Retinal pigment epithelial cell (primary cell): Measurements from ENCODE around the gene SPTBN5.

Source experiments
- DNase-seq: peaks from one replicate; pipeline ENCODE4 v3.0.0-alpha.2; 2010; ENCODE audit warnings: low read depth
- H3K4me3 ChIP-seq: 2 replicates; pipeline ENCODE4 v1.5.1; 2011; ENCODE audit warnings: mild to moderate bottlenecking, low read length, control low read depth, moderate library complexity
- CTCF ChIP-seq: conservative IDR thresholded peaks from 2 replicates; pipeline ENCODE4 v1.5.1; 2011; ENCODE audit warnings: low read depth, low read length, control low read depth, inconsistent platforms

The SPTBN5 gene

GRCh38 chr15:41893422-41894250 lies at the start of gene SPTBN5:
TSS of gene SPTBN5 (minus strand) at chr15:41894053. CDS start at chr15:41893497, 556 bp downstream.
- DNase-seq: no peak
- TF ChIP-seq CTCF: no peak
- H3K4me3 ChIP-seq: no peak within 1 kb of the TSS

- H3K4me3 ChIP-seq: no peak overlapping the region
- DNase-seq: no peak
- TF ChIP-seq CTCF: no peak
These were observed 49.0 kb upstream of the SPTBN5 start for GRCh38 chr15:41942886-41943285.

DNA sequence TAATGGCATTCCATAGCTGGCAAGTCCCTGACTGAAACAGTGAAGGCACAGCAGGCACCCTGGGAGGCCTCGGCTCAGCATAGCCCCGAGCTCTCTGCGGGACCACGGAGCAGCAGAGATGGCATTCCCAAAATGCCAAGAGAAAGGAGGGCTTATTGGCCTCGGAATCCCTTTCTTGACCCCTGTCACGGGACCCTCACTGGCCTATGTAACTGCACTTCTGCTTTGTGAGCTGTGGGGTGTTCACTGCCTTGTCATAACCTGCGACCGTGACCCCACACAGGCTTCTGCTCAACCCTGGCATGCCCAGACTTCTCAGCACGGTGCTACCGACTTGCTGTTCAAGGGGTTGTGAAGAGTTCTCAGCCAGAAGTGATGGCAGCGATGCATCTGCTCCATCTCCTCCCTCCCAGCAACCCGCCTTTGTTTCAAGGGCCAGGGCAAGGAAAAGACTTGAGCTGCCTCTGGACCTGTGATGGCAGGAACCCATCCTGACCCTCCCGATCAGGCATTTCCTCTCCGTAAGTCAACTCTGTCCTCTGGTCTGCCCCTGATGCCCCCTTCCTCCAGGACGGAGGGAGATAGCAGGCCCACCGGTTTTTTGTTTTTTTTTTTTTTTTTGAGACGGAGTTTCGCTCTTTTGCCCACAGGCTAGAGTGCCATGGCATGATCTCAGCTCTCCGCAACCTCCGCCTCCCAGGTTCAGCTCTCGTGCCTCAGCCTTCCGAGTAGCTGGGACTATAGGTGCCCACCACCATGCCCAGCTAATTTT lies 48.0 kb upstream of the SPTBN5 start:
- TF ChIP-seq CTCF: no peak
- DNase-seq: no peak
- H3K4me3 ChIP-seq: no peak overlapping the region

DNA sequence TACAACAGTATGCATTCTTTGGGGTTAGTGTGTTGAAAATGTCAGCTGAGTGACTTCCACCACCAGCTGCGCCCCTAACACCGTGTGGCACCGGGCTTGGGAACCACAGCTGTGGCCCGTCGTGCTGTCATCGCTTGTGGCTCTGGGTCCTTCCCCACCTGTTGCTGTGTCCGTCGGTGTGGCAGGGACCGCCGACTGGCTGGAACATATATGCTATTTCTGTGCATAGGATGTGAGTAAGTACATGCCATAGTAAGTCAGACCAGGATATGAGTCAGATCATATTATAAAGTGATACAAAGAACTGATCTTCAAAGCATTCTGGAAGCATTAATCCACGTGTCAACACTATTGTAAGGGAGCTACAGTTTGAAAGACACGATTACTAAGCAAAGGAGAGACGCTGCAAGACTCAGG lies 46.6 kb upstream of the SPTBN5 start:
- TF ChIP-seq CTCF: no peak
- DNase-seq: no peak
- H3K4me3 ChIP-seq: no peak overlapping the region

- TF ChIP-seq CTCF: no peak
- DNase-seq: no peak
- no peak overlapping the region for H3K4me3 ChIP-seq
These were observed 46.1 kb upstream of the SPTBN5 start for GRCh38 chr15:41939986-41940385.

GRCh38 chr15:41937568-41937923 lies 43.7 kb upstream of the SPTBN5 start:
- TF ChIP-seq CTCF: no peak
- no peak for DNase-seq
- H3K4me3 ChIP-seq: no peak overlapping the region
